Measurements from ENCODE around the gene ACO2.

- TF ChIP-seq, protein P1, sequence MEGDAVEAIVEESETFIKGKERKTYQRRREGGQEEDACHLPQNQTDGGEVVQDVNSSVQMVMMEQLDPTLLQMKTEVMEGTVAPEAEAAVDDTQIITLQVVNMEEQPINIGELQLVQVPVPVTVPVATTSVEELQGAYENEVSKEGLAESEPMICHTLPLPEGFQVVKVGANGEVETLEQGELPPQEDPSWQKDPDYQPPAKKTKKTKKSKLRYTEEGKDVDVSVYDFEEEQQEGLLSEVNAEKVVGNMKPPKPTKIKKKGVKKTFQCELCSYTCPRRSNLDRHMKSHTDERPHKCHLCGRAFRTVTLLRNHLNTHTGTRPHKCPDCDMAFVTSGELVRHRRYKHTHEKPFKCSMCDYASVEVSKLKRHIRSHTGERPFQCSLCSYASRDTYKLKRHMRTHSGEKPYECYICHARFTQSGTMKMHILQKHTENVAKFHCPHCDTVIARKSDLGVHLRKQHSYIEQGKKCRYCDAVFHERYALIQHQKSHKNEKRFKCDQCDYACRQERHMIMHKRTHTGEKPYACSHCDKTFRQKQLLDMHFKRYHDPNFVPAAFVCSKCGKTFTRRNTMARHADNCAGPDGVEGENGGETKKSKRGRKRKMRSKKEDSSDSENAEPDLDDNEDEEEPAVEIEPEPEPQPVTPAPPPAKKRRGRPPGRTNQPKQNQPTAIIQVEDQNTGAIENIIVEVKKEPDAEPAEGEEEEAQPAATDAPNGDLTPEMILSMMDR (IDR thresholded peaks at IDR 0.05) = no peak
- no peak for TF ChIP-seq POLR2A (IDR thresholded peaks at IDR 0.05)
Measured at GRCh38 chr22:41555325-41555982, 86.5 kb downstream of the ACO2 start.

All from prostate gland (tissue), 2 donors.